Endothelial cell of umbilical vein (primary cell): ENCODE data around the gene GCLC. TPM values are rescaled to one million over a fixed set of nuclear protein-coding genes. Genes with fewer than 3 reads are reported as not detected.

Experiments
- BruUV-seq: library from RNA; stranded (reverse); fragments of 400-500 nt; replicated peaks from 2 replicates; lab custom pipeline; 2021; lab: Mats Ljungman, UMichigan
- CTCF ChIA-PET: fragments of 300-600, 350-600 bp; sonication (Branson Sonifier 250); formaldehyde crosslinking; loops from one replicate; lab custom pipeline; 2021; ENCODE audit warnings: antibody characterized with exemption, inconsistent platforms; lab: Charles Lee
- POLR2A ChIA-PET: fragments of 300-600, 350-600 bp; sonication (Branson Sonifier 250); formaldehyde crosslinking; loops from one replicate; lab custom pipeline; 2021; ENCODE audit warnings: antibody characterized with exemption, inconsistent platforms; lab: Charles Lee
- DNase-seq: peaks from one replicate; pipeline ENCODE4 v3.0.0-alpha.2; 2011; ENCODE audit warnings: low read depth, low spot score
- FAIRE-seq: peaks from 2 replicates; lab custom pipeline; 2011; peaks lifted over from hg19 to GRCh38; lab: Jason Lieb, UNC
- H2AFZ ChIP-seq: 2 replicates; pipeline ENCODE4 v1.6.0; 2012; ENCODE audit warnings: low read depth, low read length, control low read depth, inconsistent platforms
- H3K27ac ChIP-seq: 2 replicates; pipeline ENCODE4 v1.5.1; 2011; ENCODE audit warnings: low read depth, mild to moderate bottlenecking, control low read depth, low read length, moderate library complexity; ENCODE audit not compliant: insufficient read depth
- H3K27me3 ChIP-seq, 2 experiments: 2 replicates each; pipeline versions ENCODE4 v1.6.0 to v1.6.1; 2011; ENCODE audit warnings: low read length in 2 of 2, mixed read lengths in 1 of 2; ENCODE audit not compliant: control insufficient read depth in 2 of 2, insufficient read depth in 2 of 2
- H3K36me3 ChIP-seq, 2 experiments: 2 replicates in 1 of 2; 3 replicates in 1 of 2; pipeline ENCODE4 v1.5.1; 2011; ENCODE audit warnings: low read length in 2 of 2, mild to moderate bottlenecking in 1 of 2, moderate library complexity in 1 of 2; ENCODE audit not compliant: control insufficient read depth in 2 of 2, insufficient read depth in 2 of 2; ENCODE audit errors: extremely low read depth in 1 of 2
- H3K4me1 ChIP-seq: 3 replicates; pipeline ENCODE4 v1.5.1; 2011; ENCODE audit warnings: mild to moderate bottlenecking, low read length; ENCODE audit not compliant: control insufficient read depth, insufficient read depth; ENCODE audit errors: extremely low read depth
- H3K4me2 ChIP-seq: 2 replicates; pipeline ENCODE4 v1.6.1; 2011; ENCODE audit warnings: low read length, control low read depth, mixed read lengths; ENCODE audit not compliant: insufficient read depth
- H3K4me3 ChIP-seq, 3 experiments: fragments of 200-600 bp in 1 of 3; sonication (generic), shearing (Covaris generic) in 1 of 3; replicated peaks in 1 of 3; 2 replicates each; pipeline ENCODE4 v1.5.1; 2011 to 2016; ENCODE audit warnings: control low read depth in 3 of 3, low read length in 3 of 3, mild to moderate bottlenecking in 2 of 3, inconsistent platforms in 1 of 3, low read depth in 1 of 3, moderate library complexity in 1 of 3; ENCODE audit not compliant: insufficient read depth in 1 of 3
- H3K79me2 ChIP-seq: 2 replicates; pipeline ENCODE4 v1.6.0; 2012; ENCODE audit warnings: low read length, inconsistent platforms; ENCODE audit not compliant: control insufficient read depth, insufficient read depth
- H3K9ac ChIP-seq: replicated peaks from 2 replicates; pipeline ENCODE3; 2011; ENCODE audit warnings: low read length, control low read depth; ENCODE audit not compliant: insufficient read depth; ENCODE audit errors: extremely low read depth
- H3K9me1 ChIP-seq: replicated peaks from 3 replicates; pipeline ENCODE4 v1.6.0; 2011; ENCODE audit warnings: mild to moderate bottlenecking, low read length; ENCODE audit not compliant: control insufficient read depth, insufficient read depth; ENCODE audit errors: extremely low read depth
- H3K9me3 ChIP-seq: replicated peaks from 2 replicates; pipeline ENCODE4 v1.5.1; 2012; ENCODE audit warnings: low read length, inconsistent platforms; ENCODE audit not compliant: control insufficient read depth, insufficient read depth
- H4K20me1 ChIP-seq: replicated peaks from 2 replicates; pipeline ENCODE3; 2011; ENCODE audit warnings: mild to moderate bottlenecking, low read length; ENCODE audit not compliant: control insufficient read depth, insufficient read depth; ENCODE audit errors: extremely low read depth
- EZH2 ChIP-seq: IDR thresholded peaks from 2 replicates; pipeline ENCODE4 v1.6.1; 2012; ENCODE audit warnings: borderline replicate concordance, low read depth, mild to moderate bottlenecking, moderate library complexity, low read length, inconsistent platforms; ENCODE audit not compliant: severe bottlenecking
- FOS ChIP-seq: IDR thresholded peaks from 2 replicates; pipeline ENCODE4 v1.6.1; 2011; ENCODE audit warnings: mild to moderate bottlenecking, low read length, moderate library complexity, borderline replicate concordance; ENCODE audit not compliant: insufficient read depth
- GATA2 ChIP-seq: IDR thresholded peaks from 2 replicates; pipeline ENCODE4 v1.7.0; 2011; ENCODE audit warnings: low read depth, mild to moderate bottlenecking, moderate library complexity, mixed read lengths, low read length; ENCODE audit not compliant: insufficient read length, insufficient read depth
- JUN ChIP-seq: IDR thresholded peaks from 2 replicates; pipeline ENCODE4 v1.6.1; 2011; ENCODE audit warnings: borderline replicate concordance, low read depth; ENCODE audit not compliant: insufficient read length, insufficient read depth
- MYC ChIP-seq: IDR thresholded peaks from one replicate; pipeline ENCODE4 v1.6.1; 2011; ENCODE audit warnings: mild to moderate bottlenecking, low read depth, low read length
- POLR2A ChIP-seq: IDR thresholded peaks from 2 replicates; pipeline ENCODE4 v1.6.1; 2012; ENCODE audit warnings: low read depth, mild to moderate bottlenecking, control low read depth, low read length
- POLR2AphosphoS5 ChIP-seq: IDR thresholded peaks from 2 replicates; pipeline ENCODE4 v1.6.1; 2012; ENCODE audit warnings: low read depth, mild to moderate bottlenecking, control low read depth, low read length, moderate library complexity; ENCODE audit not compliant: insufficient read depth
- dilution Hi-C: fragments of 300-500 bp; cut with MboI; formaldehyde crosslinking; loops from one replicate; pipeline ENCODE4 v1.15.0; 2019; ENCODE audit warnings: low sequenced_read_pairs; ENCODE audit not compliant: extremely low pct_ligation_motif_present
- intact Hi-C: fragments of 100-400 bp; cut with micrococcal nuclease; formaldehyde crosslinking; loops from one replicate; pipeline ENCODE4 v1.10.0; 2022
- polyA plus RNA-seq, 4 experiments: library from polyadenylated mRNA; depleted of rRNA in 3 of 4; stranded (reverse) in 3 of 4; unstranded in 1 of 4; fragments of >200 nt; gene quantifications; 2 replicates each; pipeline versions ENCODE4 v1.2.1 to v1.2.3, GENCODE V29; 2011 to 2012; ENCODE audit warnings: missing spikeins in 1 of 4
- total RNA-seq: library from RNA; stranded (reverse); gene quantifications from 2 replicates; pipeline ENCODE4 v1.2.3, GENCODE V29; 2021
- TF ChIP-seq, protein P1 (sequence below), 2 donors: IDR thresholded peaks; 1 replicate in 1 of 2; 2 replicates in 1 of 2; pipeline ENCODE4 v1.5.1; 2011; ENCODE audit warnings: low read length in 2 of 2, mild to moderate bottlenecking in 2 of 2, moderate library complexity in 2 of 2, control low read depth in 1 of 2, inconsistent platforms in 1 of 2, low read depth in 1 of 2; ENCODE audit not compliant: insufficient read depth in 1 of 2; ENCODE audit errors: extremely low read depth in 1 of 2
- TF ChIP-seq, protein P2 (sequence below): IDR thresholded peaks from 2 replicates; pipeline ENCODE4 v1.6.1; 2011; ENCODE audit not compliant: insufficient read depth, insufficient read length

Gene GCLC
- total and polyA plus RNA-seq, 2 donors (not counting 3 experiments of a cell fraction or from before 2014, with no cell fraction given): 7.3 to 22.8 TPM

DNA sequence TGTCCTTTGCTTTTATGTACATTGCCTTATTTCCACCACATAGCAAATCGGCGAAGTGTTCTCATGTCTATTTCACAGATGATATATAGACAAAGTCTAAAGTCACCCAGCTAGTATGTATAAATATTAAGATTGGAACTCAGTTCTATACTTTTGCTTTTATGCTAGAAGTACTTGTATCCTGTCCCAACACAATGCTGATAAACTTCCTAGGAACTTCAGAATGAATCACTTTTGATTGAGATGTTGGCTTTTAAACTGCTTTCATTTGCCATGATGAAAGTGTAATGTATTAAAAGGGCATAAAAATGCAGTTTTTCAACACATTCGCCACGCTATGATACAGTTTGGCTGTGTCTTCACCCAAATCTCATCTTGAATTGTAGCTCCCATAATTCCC, 50.8 kb downstream of the GCLC start:
- H3K79me2 ChIP-seq: no peaks in the 10 kb centered on the region
- H3K9me1 ChIP-seq: no peaks in the 10 kb centered on the region
- H3K4me1 ChIP-seq: no peaks in the 10 kb centered on the region
- no peak overlapping the region for H3K4me2 ChIP-seq
- ChIA-PET POLR2A (no interaction called here), CTCF (interaction anchor here (0.6 to 6.2 kb wide), 27 partner anchors 9 to 462 kb away, joined by 3 to 81 read pairs (median 7); partner anchors contain the start of gene GCLC)
- H3K4me3 ChIP-seq: no peak overlapping the region
- H3K9ac ChIP-seq: no peak overlapping the region
- no peak overlapping the region for H3K27ac ChIP-seq
- FAIRE-seq: no peak
- peaks cover 0 to 2% of the 10 kb centered on the region in 2 experiments for H3K36me3 ChIP-seq
- no TSS peak for BruUV-seq
- dilution Hi-C loops (no loop called here), intact Hi-C loops (no loop called here)
- no peaks in the 10 kb centered on the region for H3K9me3 ChIP-seq
- H3K27me3 ChIP-seq: no peaks in the 10 kb centered on the region
- DNase-seq: peak; percentile 16
- TF ChIP-seq EZH2 (no peak), MYC (no peak), POLR2AphosphoS5 (no peak), POLR2A (no peak), FOS (no peak), GATA2 (no peak), JUN (no peak)
- TF ChIP-seq, protein P1, sequence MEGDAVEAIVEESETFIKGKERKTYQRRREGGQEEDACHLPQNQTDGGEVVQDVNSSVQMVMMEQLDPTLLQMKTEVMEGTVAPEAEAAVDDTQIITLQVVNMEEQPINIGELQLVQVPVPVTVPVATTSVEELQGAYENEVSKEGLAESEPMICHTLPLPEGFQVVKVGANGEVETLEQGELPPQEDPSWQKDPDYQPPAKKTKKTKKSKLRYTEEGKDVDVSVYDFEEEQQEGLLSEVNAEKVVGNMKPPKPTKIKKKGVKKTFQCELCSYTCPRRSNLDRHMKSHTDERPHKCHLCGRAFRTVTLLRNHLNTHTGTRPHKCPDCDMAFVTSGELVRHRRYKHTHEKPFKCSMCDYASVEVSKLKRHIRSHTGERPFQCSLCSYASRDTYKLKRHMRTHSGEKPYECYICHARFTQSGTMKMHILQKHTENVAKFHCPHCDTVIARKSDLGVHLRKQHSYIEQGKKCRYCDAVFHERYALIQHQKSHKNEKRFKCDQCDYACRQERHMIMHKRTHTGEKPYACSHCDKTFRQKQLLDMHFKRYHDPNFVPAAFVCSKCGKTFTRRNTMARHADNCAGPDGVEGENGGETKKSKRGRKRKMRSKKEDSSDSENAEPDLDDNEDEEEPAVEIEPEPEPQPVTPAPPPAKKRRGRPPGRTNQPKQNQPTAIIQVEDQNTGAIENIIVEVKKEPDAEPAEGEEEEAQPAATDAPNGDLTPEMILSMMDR (IDR thresholded peaks at IDR 0.05; ENCODE audit: extremely low read depth in 1 of 2, insufficient read depth in 1 of 2, low read depth in 1 of 2, low read length in 2 of 2): no peak
- TF ChIP-seq, protein P2, sequence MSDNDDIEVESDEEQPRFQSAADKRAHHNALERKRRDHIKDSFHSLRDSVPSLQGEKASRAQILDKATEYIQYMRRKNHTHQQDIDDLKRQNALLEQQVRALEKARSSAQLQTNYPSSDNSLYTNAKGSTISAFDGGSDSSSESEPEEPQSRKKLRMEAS: no peak
- no peaks in the 10 kb centered on the region for H4K20me1 ChIP-seq
- no peak overlapping the region for H2AFZ ChIP-seq
